GM19397 (cell line): ENCODE measurements around the gene RER1.

Experiments
- ATAC-seq: cut with Tn5 transposase; IDR thresholded peaks from one replicate; pipeline ENCODE4 v1.9.1; 2021; ENCODE audit warnings: mild to moderate bottlenecking, moderate library complexity; ENCODE audit not compliant: unreplicated experiment

The RER1 gene

GRCh38 chr1:2388004-2388913, 3.4 kb upstream of the RER1 start:
- no peak for ATAC-seq

- no peak for ATAC-seq
These were observed 2.0 kb upstream of the RER1 start for GRCh38 chr1:2389644-2390043.

DNA sequence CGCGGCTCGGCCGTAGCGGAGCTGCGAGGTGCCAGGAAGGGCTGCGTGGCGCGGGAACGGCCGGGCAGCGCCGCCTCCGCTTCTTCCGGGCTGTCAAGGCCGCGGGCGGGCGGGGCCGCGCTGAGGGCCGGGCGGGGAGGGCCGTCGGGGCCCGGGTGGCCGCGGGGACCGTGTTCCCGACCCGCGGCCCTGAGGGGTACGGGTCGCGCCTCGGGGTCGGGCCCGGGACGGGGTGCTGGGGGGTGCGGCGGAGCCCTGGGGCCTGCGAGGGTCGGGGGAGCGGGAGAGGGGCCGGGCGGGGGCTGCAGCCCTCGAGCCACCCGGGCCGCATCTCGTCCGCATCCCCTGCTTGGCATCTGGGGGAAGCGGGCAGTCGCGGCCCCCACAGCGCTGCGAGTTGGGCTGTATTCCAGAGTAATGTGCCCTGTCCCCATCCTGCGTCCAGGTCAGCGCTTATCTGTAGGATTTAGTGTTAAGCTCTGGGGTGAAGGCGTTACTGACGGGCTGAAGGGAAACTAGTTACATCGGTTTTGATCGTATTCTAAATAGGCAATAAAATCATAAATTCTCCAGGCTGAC, 379 bp downstream of the RER1 start:
- ATAC-seq, result peak; percentile 28

DNA sequence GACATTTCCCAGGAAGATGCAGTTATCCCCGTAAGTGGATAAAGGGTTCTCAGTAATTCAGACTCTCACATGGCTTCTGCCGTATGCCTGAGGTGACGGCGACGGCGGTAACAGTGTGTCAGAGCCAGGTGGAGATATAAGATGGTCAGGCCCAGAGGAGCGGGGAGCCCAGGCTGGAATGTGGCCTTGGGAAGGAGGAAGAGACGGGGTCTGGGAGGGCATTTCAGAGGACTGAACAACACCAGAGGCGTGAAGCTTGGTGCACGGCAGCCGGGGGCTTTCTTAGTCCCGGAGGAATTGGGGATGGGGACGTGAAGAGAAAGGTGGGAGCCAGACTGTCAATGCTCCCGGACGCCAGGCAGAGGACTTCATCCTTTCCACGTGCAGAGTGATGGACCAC, 1.0 kb downstream of the RER1 start:
- ATAC-seq, result no peak

DNA sequence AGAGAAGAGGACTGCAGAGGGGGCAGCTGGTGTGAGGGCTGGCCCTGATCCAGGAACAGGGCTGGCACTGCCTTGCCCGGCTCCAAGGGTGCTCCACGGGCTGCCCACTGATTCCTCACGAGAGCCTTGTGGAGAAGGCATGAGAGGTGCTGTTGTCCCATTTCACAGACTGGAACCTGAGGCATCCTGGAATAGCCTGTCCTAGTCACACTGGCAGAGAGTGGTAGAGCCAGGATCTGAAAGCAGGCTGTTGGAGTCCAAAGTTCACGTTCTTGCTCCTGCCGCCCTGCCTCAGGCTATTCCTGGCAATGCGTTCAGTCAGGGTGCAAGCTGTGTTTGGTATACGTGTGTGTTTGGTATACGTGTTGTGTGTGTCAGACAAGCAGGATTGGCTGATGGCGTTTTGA, 1.8 kb downstream of the RER1 start:
- no peak for ATAC-seq

- ATAC-seq, result no peak
These were observed 2.6 kb downstream of the RER1 start for GRCh38 chr1:2394220-2394619.

DNA sequence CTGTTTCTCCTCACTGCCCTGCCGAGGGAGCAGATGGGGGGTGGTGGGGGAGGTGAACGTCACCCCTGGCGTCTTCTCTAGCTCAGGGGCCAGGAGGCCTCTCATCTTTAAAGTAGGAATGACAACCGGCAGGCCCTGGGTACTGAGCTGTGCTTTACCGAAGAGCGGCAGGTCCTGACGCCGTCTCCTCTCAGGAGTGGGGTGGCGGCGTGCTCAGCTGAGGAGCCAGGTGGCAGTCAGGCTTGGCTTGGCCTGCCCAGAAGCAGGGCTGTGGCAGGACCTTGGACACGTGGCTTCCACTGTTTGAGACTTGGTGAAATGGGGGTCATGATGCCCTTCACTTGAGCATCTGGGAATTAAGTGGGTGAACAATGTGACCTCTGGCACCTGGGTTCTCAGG, 3.1 kb downstream of the RER1 start:
- ATAC-seq, result no peak

- no peak for ATAC-seq
These were observed 3.6 kb downstream of the RER1 start for GRCh38 chr1:2395245-2395644.

GRCh38 chr1:2396059-2396458, 4.4 kb downstream of the RER1 start:
- ATAC-seq, result no peak

DNA sequence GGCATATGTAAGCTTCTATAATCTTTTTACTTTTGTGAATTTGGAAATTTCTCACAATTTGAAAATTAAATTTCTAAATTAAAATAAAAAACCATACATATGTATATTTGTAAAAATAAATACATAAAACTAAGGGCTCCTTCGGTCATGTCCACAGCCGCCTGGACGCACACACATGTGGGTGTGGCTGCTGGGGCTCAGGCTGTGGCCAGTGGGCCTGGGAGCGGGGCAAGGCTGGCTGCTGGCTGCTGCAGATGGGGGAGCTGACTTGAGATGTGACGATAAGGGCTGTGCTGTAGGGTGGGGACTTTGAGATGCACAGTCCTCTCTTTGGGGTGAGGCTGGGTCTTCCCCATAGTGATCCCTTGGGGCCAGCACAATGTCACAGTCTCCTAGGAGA, 4.8 kb downstream of the RER1 start:
- ATAC-seq, result no peak

- no peak for ATAC-seq
These were observed 5.5 kb downstream of the RER1 start for GRCh38 chr1:2397007-2397679.

DNA sequence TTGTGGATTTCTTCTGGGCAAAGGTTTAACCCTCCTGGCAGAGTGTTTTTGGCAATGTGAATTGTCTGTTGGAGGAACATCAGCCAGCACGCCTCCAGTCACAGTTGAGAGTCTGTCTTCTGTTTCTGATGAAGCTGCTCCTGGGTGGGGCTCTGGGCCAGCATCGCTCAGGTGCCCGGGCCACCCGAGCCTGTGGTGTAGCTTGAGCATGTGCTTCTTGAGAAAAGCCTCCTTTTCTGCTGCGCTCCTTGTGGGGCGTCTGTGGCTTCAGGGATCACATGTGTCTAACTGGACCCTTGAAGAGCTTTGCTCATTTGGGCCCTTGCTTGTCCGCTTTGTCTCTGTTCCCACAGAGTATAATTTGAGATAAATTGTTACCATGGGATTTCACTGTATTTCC, 7.2 kb downstream of the RER1 start:
- no peak for ATAC-seq

GRCh38 chr1:2399890-2400575, 8.4 kb downstream of the RER1 start:
- ATAC-seq, result no peak

- no peak for ATAC-seq
These were observed 8.9 kb downstream of the RER1 start for GRCh38 chr1:2400576-2400909.

GRCh38 chr1:2400950-2401649, 9.5 kb downstream of the RER1 start:
- ATAC-seq, result no peak

GRCh38 chr1:2402420-2402819, 10.8 kb downstream of the RER1 start:
- ATAC-seq, result no peak

DNA sequence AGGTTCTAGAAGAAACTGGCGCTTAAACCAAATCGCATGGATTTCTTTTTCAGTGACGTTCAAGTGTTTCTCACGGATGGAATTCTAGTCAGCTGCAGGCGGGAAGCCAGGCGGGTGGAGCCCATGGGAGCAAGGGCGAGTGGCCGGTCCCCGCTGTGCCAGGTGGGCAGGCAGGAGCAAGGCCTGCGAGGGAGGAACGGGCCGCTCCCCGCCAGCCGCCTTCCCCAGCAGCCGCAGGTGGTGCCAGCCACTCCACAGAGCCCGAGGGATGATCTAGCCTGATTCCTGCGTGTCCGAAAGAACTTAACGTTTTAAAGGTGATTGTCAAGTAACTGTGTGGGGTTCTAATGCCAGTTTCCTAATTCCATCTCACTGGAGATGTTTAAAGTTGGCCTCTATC, 11.6 kb downstream of the RER1 start:
- ATAC-seq, result no peak

GRCh38 chr1:2404142-2404889, 12.7 kb downstream of the RER1 start:
- ATAC-seq, result no peak

- ATAC-seq, result no peak
These were observed 13.4 kb downstream of the RER1 start for GRCh38 chr1:2404890-2405511.
